ENCODE results near the gene TNPO1.

DNA sequence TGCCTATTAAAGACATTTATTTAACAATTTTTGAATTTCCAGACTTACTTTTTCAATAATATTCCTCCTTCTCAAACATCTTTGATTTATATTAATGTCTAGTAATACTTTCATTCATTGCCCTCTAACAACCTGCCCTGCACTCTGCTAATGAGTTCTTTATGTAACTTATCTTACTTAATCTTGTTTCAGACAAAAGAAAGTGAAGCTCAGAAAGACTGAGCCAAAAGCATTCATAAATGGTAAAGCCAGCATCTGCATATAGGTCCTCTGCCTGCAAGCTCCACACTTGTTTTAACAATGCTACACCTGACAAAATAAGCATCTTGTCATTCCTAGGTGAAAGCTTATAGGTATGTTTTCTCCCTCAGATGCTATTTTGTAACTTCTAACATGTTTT is 2.4 kb upstream of the TNPO1 start:
- TF ChIP-seq, protein P1, sequence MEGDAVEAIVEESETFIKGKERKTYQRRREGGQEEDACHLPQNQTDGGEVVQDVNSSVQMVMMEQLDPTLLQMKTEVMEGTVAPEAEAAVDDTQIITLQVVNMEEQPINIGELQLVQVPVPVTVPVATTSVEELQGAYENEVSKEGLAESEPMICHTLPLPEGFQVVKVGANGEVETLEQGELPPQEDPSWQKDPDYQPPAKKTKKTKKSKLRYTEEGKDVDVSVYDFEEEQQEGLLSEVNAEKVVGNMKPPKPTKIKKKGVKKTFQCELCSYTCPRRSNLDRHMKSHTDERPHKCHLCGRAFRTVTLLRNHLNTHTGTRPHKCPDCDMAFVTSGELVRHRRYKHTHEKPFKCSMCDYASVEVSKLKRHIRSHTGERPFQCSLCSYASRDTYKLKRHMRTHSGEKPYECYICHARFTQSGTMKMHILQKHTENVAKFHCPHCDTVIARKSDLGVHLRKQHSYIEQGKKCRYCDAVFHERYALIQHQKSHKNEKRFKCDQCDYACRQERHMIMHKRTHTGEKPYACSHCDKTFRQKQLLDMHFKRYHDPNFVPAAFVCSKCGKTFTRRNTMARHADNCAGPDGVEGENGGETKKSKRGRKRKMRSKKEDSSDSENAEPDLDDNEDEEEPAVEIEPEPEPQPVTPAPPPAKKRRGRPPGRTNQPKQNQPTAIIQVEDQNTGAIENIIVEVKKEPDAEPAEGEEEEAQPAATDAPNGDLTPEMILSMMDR (IDR thresholded peaks at IDR 0.05): no peak
- TF ChIP-seq EZH2 (IDR thresholded peaks at IDR 0.05): no peak
